K562 (cell line): ENCODE measurements around the gene RCOR3. TPM values are rescaled to one million over a fixed set of nuclear protein-coding genes. Genes with fewer than 3 reads are reported as not detected.

Source experiments
- POLR2H ChIP-seq: IDR thresholded peaks from 2 replicates; pipeline ENCODE4 v1.6.1; 2016; ENCODE audit warnings: missing genetic modification characterization, low read depth, mild to moderate bottlenecking, control low read depth, missing compliant biosample characterization, moderate library complexity
- polyA plus RNA-seq, 8 experiments: library from polyadenylated mRNA; depleted of rRNA in 4 of 8; stranded (reverse) in 5 of 8; unstranded in 3 of 8; fragments of >200 nt; fragmentation: Nextera tagmentation in 2 of 8; fragmentation: Illumina TruSeq in 1 of 8; extraction: Ambion mirVana in 2 of 8; extraction: Trizol in 1 of 8; gene quantifications; 2 replicates each; pipeline versions ENCODE4 v1.2.1 to v1.2.3, GENCODE V29; 2011 to 2014; ENCODE audit warnings: inconsistent platforms in 1 of 8, missing spikeins in 1 of 8
- total RNA-seq, 7 experiments: library from RNA; depleted of rRNA in 6 of 7; stranded (reverse); fragments of >200 nt in 6 of 7; fragmentation: Illumina TruSeq in 2 of 7; extraction: Trizol in 2 of 7; gene quantifications; 2 replicates each; pipeline versions ENCODE4 v1.2.1 to v1.2.3, GENCODE V29; 2011 to 2021; ENCODE audit warnings: low replicate concordance in 1 of 7
- TF ChIP-seq, protein P1 (sequence below): sonication (generic); formaldehyde crosslinking; IDR thresholded peaks from 2 replicates; pipeline ENCODE4 v1.8.0; 2023; ENCODE audit warnings: mild to moderate bottlenecking, missing genetic modification reagents
- TF ChIP-seq, protein P2 (sequence below): fragments of 200-600 bp; sonication (generic); IDR thresholded peaks from one replicate; pipeline ENCODE4 v1.6.1; 2012; ENCODE audit warnings: mild to moderate bottlenecking, low read depth, low read length, inconsistent platforms

The RCOR3 gene
- total and polyA plus RNA-seq, 9 of the 15 experiments (the other 6 are each of a cell fraction or from before 2014, with no cell fraction given): 9.7 to 42.7 (median 29.5) TPM

DNA sequence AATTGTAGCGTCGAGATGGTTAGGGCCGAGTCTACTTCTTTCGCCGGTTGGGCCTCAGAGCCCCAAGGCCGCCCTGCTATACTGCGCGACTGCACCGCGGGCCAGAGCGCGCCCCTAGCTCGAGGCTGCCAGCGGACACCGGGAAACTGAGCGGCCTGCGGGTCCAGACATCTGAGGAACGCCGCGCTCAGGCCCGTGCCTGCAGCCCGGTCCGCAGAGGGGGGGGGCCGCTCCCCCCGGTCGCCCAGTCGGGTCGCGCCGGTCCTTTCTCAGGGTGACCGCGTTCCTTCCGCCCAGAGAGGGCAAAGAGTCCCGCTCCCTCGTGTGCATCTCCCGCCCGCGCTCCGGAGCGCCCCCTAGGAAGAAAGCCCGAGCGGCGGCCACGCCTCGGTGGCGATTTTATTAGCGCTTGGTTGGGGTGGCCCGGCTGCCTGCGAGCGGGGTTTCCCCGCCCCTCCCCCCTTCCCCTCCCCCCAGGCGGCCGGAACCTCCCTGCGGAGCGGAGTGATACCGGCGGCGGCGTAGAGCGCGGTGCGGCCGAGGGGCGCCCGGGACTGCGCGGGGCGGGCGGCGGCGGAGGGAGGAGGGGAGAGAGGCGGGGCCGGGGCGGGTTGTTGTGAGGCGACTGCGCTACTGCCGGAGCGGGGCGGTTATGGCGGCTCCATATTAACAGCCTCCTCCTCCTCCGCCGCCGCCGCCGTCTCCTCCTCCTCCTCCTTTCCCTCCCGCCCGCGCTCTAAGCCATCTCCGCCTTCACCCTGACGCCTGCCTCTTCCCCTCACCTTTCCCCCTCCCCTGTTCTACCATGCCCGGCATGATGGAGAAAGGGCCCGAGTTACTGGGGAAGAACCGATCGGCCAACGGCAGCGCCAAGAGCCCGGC is at the start of gene RCOR3 (continued):
- TF ChIP-seq, protein P1, sequence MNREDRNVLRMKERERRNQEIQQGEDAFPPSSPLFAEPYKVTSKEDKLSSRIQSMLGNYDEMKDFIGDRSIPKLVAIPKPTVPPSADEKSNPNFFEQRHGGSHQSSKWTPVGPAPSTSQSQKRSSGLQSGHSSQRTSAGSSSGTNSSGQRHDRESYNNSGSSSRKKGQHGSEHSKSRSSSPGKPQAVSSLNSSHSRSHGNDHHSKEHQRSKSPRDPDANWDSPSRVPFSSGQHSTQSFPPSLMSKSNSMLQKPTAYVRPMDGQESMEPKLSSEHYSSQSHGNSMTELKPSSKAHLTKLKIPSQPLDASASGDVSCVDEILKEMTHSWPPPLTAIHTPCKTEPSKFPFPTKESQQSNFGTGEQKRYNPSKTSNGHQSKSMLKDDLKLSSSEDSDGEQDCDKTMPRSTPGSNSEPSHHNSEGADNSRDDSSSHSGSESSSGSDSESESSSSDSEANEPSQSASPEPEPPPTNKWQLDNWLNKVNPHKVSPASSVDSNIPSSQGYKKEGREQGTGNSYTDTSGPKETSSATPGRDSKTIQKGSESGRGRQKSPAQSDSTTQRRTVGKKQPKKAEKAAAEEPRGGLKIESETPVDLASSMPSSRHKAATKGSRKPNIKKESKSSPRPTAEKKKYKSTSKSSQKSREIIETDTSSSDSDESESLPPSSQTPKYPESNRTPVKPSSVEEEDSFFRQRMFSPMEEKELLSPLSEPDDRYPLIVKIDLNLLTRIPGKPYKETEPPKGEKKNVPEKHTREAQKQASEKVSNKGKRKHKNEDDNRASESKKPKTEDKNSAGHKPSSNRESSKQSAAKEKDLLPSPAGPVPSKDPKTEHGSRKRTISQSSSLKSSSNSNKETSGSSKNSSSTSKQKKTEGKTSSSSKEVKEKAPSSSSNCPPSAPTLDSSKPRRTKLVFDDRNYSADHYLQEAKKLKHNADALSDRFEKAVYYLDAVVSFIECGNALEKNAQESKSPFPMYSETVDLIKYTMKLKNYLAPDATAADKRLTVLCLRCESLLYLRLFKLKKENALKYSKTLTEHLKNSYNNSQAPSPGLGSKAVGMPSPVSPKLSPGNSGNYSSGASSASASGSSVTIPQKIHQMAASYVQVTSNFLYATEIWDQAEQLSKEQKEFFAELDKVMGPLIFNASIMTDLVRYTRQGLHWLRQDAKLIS (CRISPR knock-in tag): peak; percentile 85; the same call in 1 of the 2 replicates
- TF ChIP-seq, protein P2, sequence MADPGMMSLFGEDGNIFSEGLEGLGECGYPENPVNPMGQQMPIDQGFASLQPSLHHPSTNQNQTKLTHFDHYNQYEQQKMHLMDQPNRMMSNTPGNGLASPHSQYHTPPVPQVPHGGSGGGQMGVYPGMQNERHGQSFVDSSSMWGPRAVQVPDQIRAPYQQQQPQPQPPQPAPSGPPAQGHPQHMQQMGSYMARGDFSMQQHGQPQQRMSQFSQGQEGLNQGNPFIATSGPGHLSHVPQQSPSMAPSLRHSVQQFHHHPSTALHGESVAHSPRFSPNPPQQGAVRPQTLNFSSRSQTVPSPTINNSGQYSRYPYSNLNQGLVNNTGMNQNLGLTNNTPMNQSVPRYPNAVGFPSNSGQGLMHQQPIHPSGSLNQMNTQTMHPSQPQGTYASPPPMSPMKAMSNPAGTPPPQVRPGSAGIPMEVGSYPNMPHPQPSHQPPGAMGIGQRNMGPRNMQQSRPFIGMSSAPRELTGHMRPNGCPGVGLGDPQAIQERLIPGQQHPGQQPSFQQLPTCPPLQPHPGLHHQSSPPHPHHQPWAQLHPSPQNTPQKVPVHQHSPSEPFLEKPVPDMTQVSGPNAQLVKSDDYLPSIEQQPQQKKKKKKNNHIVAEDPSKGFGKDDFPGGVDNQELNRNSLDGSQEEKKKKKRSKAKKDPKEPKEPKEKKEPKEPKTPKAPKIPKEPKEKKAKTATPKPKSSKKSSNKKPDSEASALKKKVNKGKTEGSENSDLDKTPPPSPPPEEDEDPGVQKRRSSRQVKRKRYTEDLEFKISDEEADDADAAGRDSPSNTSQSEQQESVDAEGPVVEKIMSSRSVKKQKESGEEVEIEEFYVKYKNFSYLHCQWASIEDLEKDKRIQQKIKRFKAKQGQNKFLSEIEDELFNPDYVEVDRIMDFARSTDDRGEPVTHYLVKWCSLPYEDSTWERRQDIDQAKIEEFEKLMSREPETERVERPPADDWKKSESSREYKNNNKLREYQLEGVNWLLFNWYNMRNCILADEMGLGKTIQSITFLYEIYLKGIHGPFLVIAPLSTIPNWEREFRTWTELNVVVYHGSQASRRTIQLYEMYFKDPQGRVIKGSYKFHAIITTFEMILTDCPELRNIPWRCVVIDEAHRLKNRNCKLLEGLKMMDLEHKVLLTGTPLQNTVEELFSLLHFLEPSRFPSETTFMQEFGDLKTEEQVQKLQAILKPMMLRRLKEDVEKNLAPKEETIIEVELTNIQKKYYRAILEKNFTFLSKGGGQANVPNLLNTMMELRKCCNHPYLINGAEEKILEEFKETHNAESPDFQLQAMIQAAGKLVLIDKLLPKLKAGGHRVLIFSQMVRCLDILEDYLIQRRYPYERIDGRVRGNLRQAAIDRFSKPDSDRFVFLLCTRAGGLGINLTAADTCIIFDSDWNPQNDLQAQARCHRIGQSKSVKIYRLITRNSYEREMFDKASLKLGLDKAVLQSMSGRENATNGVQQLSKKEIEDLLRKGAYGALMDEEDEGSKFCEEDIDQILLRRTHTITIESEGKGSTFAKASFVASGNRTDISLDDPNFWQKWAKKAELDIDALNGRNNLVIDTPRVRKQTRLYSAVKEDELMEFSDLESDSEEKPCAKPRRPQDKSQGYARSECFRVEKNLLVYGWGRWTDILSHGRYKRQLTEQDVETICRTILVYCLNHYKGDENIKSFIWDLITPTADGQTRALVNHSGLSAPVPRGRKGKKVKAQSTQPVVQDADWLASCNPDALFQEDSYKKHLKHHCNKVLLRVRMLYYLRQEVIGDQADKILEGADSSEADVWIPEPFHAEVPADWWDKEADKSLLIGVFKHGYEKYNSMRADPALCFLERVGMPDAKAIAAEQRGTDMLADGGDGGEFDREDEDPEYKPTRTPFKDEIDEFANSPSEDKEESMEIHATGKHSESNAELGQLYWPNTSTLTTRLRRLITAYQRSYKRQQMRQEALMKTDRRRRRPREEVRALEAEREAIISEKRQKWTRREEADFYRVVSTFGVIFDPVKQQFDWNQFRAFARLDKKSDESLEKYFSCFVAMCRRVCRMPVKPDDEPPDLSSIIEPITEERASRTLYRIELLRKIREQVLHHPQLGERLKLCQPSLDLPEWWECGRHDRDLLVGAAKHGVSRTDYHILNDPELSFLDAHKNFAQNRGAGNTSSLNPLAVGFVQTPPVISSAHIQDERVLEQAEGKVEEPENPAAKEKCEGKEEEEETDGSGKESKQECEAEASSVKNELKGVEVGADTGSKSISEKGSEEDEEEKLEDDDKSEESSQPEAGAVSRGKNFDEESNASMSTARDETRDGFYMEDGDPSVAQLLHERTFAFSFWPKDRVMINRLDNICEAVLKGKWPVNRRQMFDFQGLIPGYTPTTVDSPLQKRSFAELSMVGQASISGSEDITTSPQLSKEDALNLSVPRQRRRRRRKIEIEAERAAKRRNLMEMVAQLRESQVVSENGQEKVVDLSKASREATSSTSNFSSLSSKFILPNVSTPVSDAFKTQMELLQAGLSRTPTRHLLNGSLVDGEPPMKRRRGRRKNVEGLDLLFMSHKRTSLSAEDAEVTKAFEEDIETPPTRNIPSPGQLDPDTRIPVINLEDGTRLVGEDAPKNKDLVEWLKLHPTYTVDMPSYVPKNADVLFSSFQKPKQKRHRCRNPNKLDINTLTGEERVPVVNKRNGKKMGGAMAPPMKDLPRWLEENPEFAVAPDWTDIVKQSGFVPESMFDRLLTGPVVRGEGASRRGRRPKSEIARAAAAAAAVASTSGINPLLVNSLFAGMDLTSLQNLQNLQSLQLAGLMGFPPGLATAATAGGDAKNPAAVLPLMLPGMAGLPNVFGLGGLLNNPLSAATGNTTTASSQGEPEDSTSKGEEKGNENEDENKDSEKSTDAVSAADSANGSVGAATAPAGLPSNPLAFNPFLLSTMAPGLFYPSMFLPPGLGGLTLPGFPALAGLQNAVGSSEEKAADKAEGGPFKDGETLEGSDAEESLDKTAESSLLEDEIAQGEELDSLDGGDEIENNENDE: no peak
- TF ChIP-seq POLR2H (tag): peak; percentile 80
